IMR-90 (cell line): ENCODE measurements around the gene PALS2. TPM values are rescaled to one million over a fixed set of nuclear protein-coding genes. Genes with fewer than 3 reads are reported as not detected.

Source experiments
- ATAC-seq: fragments of 200-7000 bp; cut with Tn5 transposase; 2 replicates; pipeline ENCODE4 v1.9.1; 2020; ENCODE audit warnings: low read depth, mild to moderate bottlenecking, moderate library complexity
- BruUV-seq: library from RNA; stranded (reverse); fragments of 400-500 nt; replicated peaks from 2 replicates; lab custom pipeline; 2021; lab: Mats Ljungman, UMichigan
- CTCF ChIA-PET: fragments of 300-600 bp; formaldehyde crosslinking; extraction: SDS; loops from one replicate; lab custom pipeline; 2021; ENCODE audit warnings: antibody characterized with exemption; lab: Yijun Ruan, JAX
- POLR2A ChIA-PET: fragments of 300-600 bp; sonication (Branson Sonifier 250); formaldehyde crosslinking; loops from one replicate; lab custom pipeline; 2022; ENCODE audit warnings: antibody characterized with exemption; ENCODE audit not compliant: unreplicated experiment; lab: Charles Lee
- DNase-seq: peaks from one replicate; pipeline ENCODE4 v3.0.0; 2013
- H2AFZ ChIP-seq: replicated peaks from 2 replicates; pipeline ENCODE3; 2013; ENCODE audit warnings: low read length, mild to moderate bottlenecking; ENCODE audit not compliant: poor library complexity
- H2AK5ac ChIP-seq: 2 replicates; pipeline ENCODE4 v1.6.1; 2013; ENCODE audit warnings: low read depth, low read length, inconsistent platforms
- H2AK9ac ChIP-seq: replicated peaks from 2 replicates; pipeline ENCODE3; 2013; ENCODE audit warnings: mild to moderate bottlenecking, low read depth, low read length, moderate library complexity; ENCODE audit not compliant: poor library complexity
- H2BK120ac ChIP-seq: 2 replicates; pipeline ENCODE4 v1.6.1; 2013; ENCODE audit warnings: low read depth, low read length, inconsistent platforms
- H2BK15ac ChIP-seq: 3 replicates; pipeline ENCODE4 v1.6.1; 2013; ENCODE audit warnings: low read depth, low read length, inconsistent platforms
- H2BK20ac ChIP-seq: 2 replicates; pipeline ENCODE4 v1.6.1; 2013; ENCODE audit warnings: low read depth, mild to moderate bottlenecking, inconsistent platforms, low read length, moderate library complexity
- H2BK5ac ChIP-seq: 2 replicates; pipeline ENCODE4 v1.6.1; 2013; ENCODE audit warnings: mild to moderate bottlenecking, low read depth, low read length, inconsistent platforms; ENCODE audit not compliant: poor library complexity, severe bottlenecking
- H3K14ac ChIP-seq: replicated peaks from 2 replicates; pipeline ENCODE4 v1.6.1; 2013; ENCODE audit warnings: low read depth, low read length, inconsistent platforms
- H3K18ac ChIP-seq: 2 replicates; pipeline ENCODE4 v1.6.1; 2013; ENCODE audit warnings: low read depth, low read length, control low read depth
- H3K23ac ChIP-seq: 2 replicates; pipeline ENCODE4 v1.6.1; 2013; ENCODE audit warnings: low read depth, low read length, inconsistent platforms
- H3K27ac ChIP-seq: 2 replicates; pipeline ENCODE4 v1.5.1; 2013; ENCODE audit warnings: mild to moderate bottlenecking, control low read depth, low read length; ENCODE audit not compliant: insufficient read depth
- H3K27me3 ChIP-seq: 2 replicates; pipeline ENCODE4 v1.6.1; 2013; ENCODE audit warnings: low read length; ENCODE audit not compliant: control insufficient read depth, insufficient read depth
- H3K36me3 ChIP-seq: 2 replicates; pipeline ENCODE4 v1.6.1; 2013; ENCODE audit warnings: low read length, mixed read lengths; ENCODE audit not compliant: control insufficient read depth, insufficient read depth
- H3K4ac ChIP-seq: 2 replicates; pipeline ENCODE4 v1.6.1; 2013; ENCODE audit warnings: low read depth, low read length, inconsistent platforms
- H3K4me1 ChIP-seq: 2 replicates; pipeline ENCODE4 v1.6.1; 2013; ENCODE audit warnings: low read length, mixed read lengths; ENCODE audit not compliant: control insufficient read depth, insufficient read depth
- H3K4me2 ChIP-seq: 2 replicates; pipeline ENCODE4 v1.6.1; 2013; ENCODE audit warnings: low read depth, mild to moderate bottlenecking, control low read depth, low read length, moderate library complexity
- H3K4me3 ChIP-seq: 2 replicates; pipeline ENCODE4 v1.5.1; 2013; ENCODE audit warnings: low read depth, mild to moderate bottlenecking, control low read depth, low read length, moderate library complexity; ENCODE audit not compliant: insufficient read depth
- H3K56ac ChIP-seq: 2 replicates; pipeline ENCODE4 v1.6.1; 2013; ENCODE audit warnings: low read length, inconsistent platforms; ENCODE audit not compliant: insufficient read depth; ENCODE audit errors: extremely low read depth
- H3K79me1 ChIP-seq, 2 experiments: 2 replicates each; pipeline ENCODE4 v1.6.1; 2013; ENCODE audit warnings: low read length in 2 of 2, inconsistent platforms in 1 of 2, low read depth in 1 of 2
- H3K9ac ChIP-seq: 2 replicates; pipeline ENCODE4 v1.6.1; 2013; ENCODE audit warnings: low read depth, low read length, control low read depth
- H3K9me1 ChIP-seq: 2 replicates; pipeline ENCODE4 v1.6.1; 2013; ENCODE audit warnings: low read length, inconsistent platforms; ENCODE audit not compliant: insufficient read depth
- H3K9me3 ChIP-seq: 2 replicates; pipeline ENCODE4 v1.6.1; 2013; ENCODE audit warnings: low read length; ENCODE audit not compliant: control insufficient read depth, insufficient read depth
- H4K20me1 ChIP-seq: 2 replicates; pipeline ENCODE4 v1.6.1; 2013; ENCODE audit warnings: low read length, inconsistent platforms; ENCODE audit not compliant: insufficient read depth
- H4K5ac ChIP-seq: 2 replicates; pipeline ENCODE4 v1.6.1; 2013; ENCODE audit warnings: mild to moderate bottlenecking, low read depth, low read length, control low read depth
- H4K8ac ChIP-seq, 2 experiments: 2 replicates each; pipeline ENCODE4 v1.6.1; 2013; ENCODE audit warnings: low read depth in 2 of 2, low read length in 2 of 2, control low read depth in 1 of 2, inconsistent platforms in 1 of 2
- H4K91ac ChIP-seq: 2 replicates; pipeline ENCODE4 v1.6.1; 2013; ENCODE audit warnings: low read depth, low read length, inconsistent platforms; ENCODE audit not compliant: insufficient read depth
- BHLHE40 ChIP-seq: fragments of 150-350 bp; IDR thresholded peaks from 2 replicates; pipeline ENCODE4 v1.6.1; 2016; ENCODE audit warnings: mild to moderate bottlenecking, low read depth, low read length
- CEBPB ChIP-seq: IDR thresholded peaks from 2 replicates; pipeline ENCODE4 v1.6.1; 2012; ENCODE audit warnings: low read depth, low read length, improper control_type of control experiment
- CHD1 ChIP-seq: IDR thresholded peaks from 2 replicates; pipeline ENCODE4 v1.6.1; 2012; ENCODE audit warnings: low read depth, low read length, improper control_type of control experiment
- FOS ChIP-seq: fragments of 150-350 bp; IDR thresholded peaks from 2 replicates; pipeline ENCODE4 v1.6.1; 2016; ENCODE audit warnings: low read depth, low read length
- MAFK ChIP-seq: IDR thresholded peaks from 2 replicates; pipeline ENCODE4 v1.6.1; 2012; ENCODE audit warnings: low read depth, low read length, improper control_type of control experiment
- MAZ ChIP-seq: IDR thresholded peaks from 2 replicates; pipeline ENCODE4 v1.6.1; 2012; ENCODE audit warnings: low read depth, mild to moderate bottlenecking, low read length, improper control_type of control experiment, moderate library complexity, borderline replicate concordance
- MXI1 ChIP-seq: IDR thresholded peaks from 2 replicates; pipeline ENCODE4 v1.6.1; 2012; ENCODE audit warnings: low read depth, mild to moderate bottlenecking, low read length, moderate library complexity, borderline replicate concordance
- NFE2L2 ChIP-seq: fragments of 150-350 bp; IDR thresholded peaks from 2 replicates; pipeline ENCODE4 v1.6.1; 2016; ENCODE audit warnings: low read depth, mild to moderate bottlenecking, low read length
- POLR2A ChIP-seq: IDR thresholded peaks from 2 replicates; pipeline ENCODE4 v1.6.1; 2012; ENCODE audit warnings: mild to moderate bottlenecking, low read depth, low read length
- RAD21 ChIP-seq: IDR thresholded peaks from 2 replicates; pipeline ENCODE4 v1.6.1; 2012; ENCODE audit warnings: low read length, improper control_type of control experiment
- RCOR1 ChIP-seq: IDR thresholded peaks from 2 replicates; pipeline ENCODE4 v1.6.1; 2012; ENCODE audit warnings: mild to moderate bottlenecking, low read length, improper control_type of control experiment; ENCODE audit not compliant: insufficient replicate concordance
- RFX5 ChIP-seq: IDR thresholded peaks from 2 replicates; pipeline ENCODE4 v1.8.0; 2012; ENCODE audit warnings: low read depth, mild to moderate bottlenecking, low read length, moderate library complexity
- SMC3 ChIP-seq: fragments of 150-350 bp; IDR thresholded peaks from 2 replicates; pipeline ENCODE4 v1.6.1; 2016; ENCODE audit warnings: low read depth, mild to moderate bottlenecking, antibody characterized with exemption, low read length, moderate library complexity
- dilution Hi-C: fragments of 300-500 bp; cut with HindIII; formaldehyde crosslinking; loops from one replicate; pipeline ENCODE4 v1.14.3; 2018; ENCODE audit warnings: low sequenced_read_pairs; ENCODE audit not compliant: unreplicated experiment
- in situ Hi-C: fragments of 300-500 bp; cut with MboI; formaldehyde crosslinking; loops from 3 replicates; pipeline ENCODE4 v1.14.3; 2019; ENCODE audit warnings: low sequenced_read_pairs, inconsistent platforms, mixed read lengths
- intact Hi-C: fragments of 100-400 bp; cut with micrococcal nuclease; formaldehyde crosslinking; loops from 2 replicates; pipeline ENCODE4 v1.10.0; 2022
- polyA plus RNA-seq, 3 experiments: library from polyadenylated mRNA; depleted of rRNA; stranded (reverse); fragments of >200 nt; gene quantifications; 2 replicates each; pipeline ENCODE4 v1.2.3, GENCODE V29; 2012; ENCODE audit warnings: low replicate concordance in 1 of 3
- total RNA-seq: library from RNA; depleted of rRNA; stranded (reverse); fragments of >200 nt; gene quantifications from 2 replicates; pipeline ENCODE4 v1.2.3, GENCODE V29; 2012
- TF ChIP-seq, protein P1 (sequence below): fragments of 150-350 bp; IDR thresholded peaks from 2 replicates; pipeline ENCODE4 v1.6.1; 2016; ENCODE audit warnings: low read depth, mild to moderate bottlenecking, low read length, moderate library complexity, borderline replicate concordance
- TF ChIP-seq, protein P2 (sequence below): fragments of 150-350 bp; IDR thresholded peaks from 2 replicates; pipeline ENCODE4 v1.6.1; 2017; ENCODE audit warnings: mild to moderate bottlenecking, antibody characterized with exemption, low read length, low read depth
- TF ChIP-seq, protein P3 (sequence below): conservative IDR thresholded peaks from 2 replicates; pipeline ENCODE4 v1.5.1; 2012; ENCODE audit warnings: mild to moderate bottlenecking, low read depth, low read length, improper control_type of control experiment

The PALS2 gene
- total and polyA plus RNA-seq, 2 of the 4 experiments (the other 2 are of a cell fraction): 8.8 to 15.4 TPM

DNA sequence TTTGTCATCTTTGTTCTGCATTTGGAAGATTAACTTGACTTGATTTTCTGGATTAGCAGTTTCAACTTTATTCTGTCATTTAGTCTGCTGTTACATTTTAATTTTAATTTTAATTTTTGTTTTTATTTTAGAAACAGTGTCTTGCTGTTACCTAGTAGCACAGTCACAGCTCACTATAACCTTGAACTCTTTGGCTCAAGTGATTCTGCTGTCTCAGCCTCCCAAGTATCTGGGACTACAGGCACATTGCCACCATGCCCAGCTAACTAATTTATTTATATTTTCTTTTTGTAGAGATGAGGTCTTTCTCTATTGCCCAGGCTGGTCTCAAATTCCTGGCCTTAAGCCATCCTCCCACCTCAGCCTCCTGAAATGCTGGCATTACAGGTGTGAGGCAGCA lies 35.3 kb downstream of the PALS2 start:
- Histone ChIP-seq H3K4ac (no peak overlapping the region), H3K9me3 (no peaks in the 10 kb centered on the region), H3K9ac (no peak overlapping the region), H2BK120ac (no peak overlapping the region), H2BK5ac (no peak overlapping the region), H3K56ac (no peak overlapping the region), H4K5ac (no peak overlapping the region), H4K8ac (no peak overlapping the region), H4K91ac (no peak overlapping the region), H3K14ac (0 out of 2 replicates have a peak overlapping the region, but pooled peaks have one; percentile 4), H3K23ac (no peak overlapping the region), H3K27ac (no peak overlapping the region), H3K9me1 (no peaks in the 10 kb centered on the region), H3K27me3 (no peaks in the 10 kb centered on the region), H2AFZ (no peak overlapping the region), H3K4me1 (no peaks in the 10 kb centered on the region; the same call in 1 of the 2 replicates), H3K18ac (no peak overlapping the region), H3K79me1 (peaks cover 7 to 12% of the 10 kb centered on the region in 2 experiments; a peak in 1 of 4 replicates), H3K4me2 (no peak overlapping the region), H2BK15ac (no peak overlapping the region), H2AK9ac (no peak overlapping the region), H2AK5ac (no peak overlapping the region), H2BK20ac (no peak overlapping the region), H4K20me1 (no peaks in the 10 kb centered on the region), H3K4me3 (no peak overlapping the region), H3K36me3 (no peaks in the 10 kb centered on the region)
- no peak for TF ChIP-seq FOS
- TF ChIP-seq RFX5: no peak
- no peak for TF ChIP-seq MXI1
- no peak for TF ChIP-seq NFE2L2
- no peak for TF ChIP-seq SMC3
- no peak for TF ChIP-seq MAFK
- TF ChIP-seq, protein P1, sequence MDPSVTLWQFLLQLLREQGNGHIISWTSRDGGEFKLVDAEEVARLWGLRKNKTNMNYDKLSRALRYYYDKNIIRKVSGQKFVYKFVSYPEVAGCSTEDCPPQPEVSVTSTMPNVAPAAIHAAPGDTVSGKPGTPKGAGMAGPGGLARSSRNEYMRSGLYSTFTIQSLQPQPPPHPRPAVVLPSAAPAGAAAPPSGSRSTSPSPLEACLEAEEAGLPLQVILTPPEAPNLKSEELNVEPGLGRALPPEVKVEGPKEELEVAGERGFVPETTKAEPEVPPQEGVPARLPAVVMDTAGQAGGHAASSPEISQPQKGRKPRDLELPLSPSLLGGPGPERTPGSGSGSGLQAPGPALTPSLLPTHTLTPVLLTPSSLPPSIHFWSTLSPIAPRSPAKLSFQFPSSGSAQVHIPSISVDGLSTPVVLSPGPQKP: no peak
- TF ChIP-seq POLR2A: no peak
- no peak for TF ChIP-seq MAZ
- TF ChIP-seq CEBPB: no peak
- no peak for TF ChIP-seq CHD1
- no peak for TF ChIP-seq BHLHE40
- TF ChIP-seq, protein P2, sequence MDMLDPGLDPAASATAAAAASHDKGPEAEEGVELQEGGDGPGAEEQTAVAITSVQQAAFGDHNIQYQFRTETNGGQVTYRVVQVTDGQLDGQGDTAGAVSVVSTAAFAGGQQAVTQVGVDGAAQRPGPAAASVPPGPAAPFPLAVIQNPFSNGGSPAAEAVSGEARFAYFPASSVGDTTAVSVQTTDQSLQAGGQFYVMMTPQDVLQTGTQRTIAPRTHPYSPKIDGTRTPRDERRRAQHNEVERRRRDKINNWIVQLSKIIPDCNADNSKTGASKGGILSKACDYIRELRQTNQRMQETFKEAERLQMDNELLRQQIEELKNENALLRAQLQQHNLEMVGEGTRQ: no peak
- TF ChIP-seq, protein P3, sequence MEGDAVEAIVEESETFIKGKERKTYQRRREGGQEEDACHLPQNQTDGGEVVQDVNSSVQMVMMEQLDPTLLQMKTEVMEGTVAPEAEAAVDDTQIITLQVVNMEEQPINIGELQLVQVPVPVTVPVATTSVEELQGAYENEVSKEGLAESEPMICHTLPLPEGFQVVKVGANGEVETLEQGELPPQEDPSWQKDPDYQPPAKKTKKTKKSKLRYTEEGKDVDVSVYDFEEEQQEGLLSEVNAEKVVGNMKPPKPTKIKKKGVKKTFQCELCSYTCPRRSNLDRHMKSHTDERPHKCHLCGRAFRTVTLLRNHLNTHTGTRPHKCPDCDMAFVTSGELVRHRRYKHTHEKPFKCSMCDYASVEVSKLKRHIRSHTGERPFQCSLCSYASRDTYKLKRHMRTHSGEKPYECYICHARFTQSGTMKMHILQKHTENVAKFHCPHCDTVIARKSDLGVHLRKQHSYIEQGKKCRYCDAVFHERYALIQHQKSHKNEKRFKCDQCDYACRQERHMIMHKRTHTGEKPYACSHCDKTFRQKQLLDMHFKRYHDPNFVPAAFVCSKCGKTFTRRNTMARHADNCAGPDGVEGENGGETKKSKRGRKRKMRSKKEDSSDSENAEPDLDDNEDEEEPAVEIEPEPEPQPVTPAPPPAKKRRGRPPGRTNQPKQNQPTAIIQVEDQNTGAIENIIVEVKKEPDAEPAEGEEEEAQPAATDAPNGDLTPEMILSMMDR: no peak
- no peak for TF ChIP-seq RCOR1
- no peak for TF ChIP-seq RAD21
- in situ Hi-C loops: no loop called here
- intact Hi-C loops: no loop called here
- POLR2A ChIA-PET: no interaction called here
- BruUV-seq: no TSS peak
- no peak for DNase-seq
- ATAC-seq: no peak
- dilution Hi-C loops: no loop called here
- CTCF ChIA-PET: no interaction called here
